HG03045 (cell line): ENCODE data around the gene PPM1F.
"Not testable (repeated sequence)": the region's sequence is repeated elsewhere in the genome, so short reads cannot be mapped to it uniquely, and the experiment has no call there.

Source experiments
- ATAC-seq: cut with Tn5 transposase; IDR thresholded peaks from one replicate; pipeline ENCODE4 v1.9.1; 2021; ENCODE audit warnings: mild to moderate bottlenecking, moderate library complexity; ENCODE audit not compliant: unreplicated experiment

The PPM1F gene

DNA sequence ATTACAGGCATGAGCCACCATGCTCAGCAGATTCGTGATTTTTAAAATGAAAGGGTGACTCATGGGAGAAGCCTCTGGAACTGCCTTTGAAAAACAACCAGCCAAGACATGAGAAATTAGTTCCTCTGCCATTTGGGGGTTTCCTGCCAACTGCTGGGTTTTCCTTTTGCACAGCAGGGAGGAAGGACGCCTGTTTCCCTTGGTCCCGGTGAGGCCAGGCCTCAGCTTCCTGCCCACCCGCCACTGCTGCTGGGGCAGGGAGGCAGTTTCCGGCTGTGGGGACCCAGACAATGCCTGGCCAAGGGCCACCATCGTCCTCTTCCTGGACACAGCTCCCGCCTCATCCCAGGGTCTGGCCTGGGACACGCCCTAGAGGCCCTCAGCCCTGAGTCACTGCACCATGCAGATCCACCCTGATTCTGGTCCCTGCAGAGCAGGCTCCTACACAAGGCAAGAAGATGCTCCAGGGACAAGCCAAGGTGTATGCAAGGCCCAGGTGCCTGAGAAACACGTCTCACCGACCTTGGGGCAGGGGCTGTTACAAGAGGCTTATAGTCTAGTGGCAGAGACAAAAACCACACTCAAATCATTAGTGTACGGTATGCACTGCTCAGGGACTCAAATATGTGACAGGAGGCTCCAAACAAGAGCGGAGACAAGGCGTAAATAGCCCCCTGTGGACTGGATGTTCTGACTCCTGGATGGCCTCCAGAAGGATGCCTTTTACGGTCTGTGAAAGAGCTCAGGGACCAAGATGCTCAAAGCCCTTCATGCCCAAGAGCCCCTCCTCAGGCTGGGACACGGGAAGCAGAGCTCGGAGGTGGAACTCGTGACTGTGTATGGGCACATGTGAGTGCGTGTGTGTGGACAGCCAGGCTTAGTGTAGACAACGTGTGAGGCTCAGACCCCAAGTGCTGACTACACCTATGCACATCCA is 10.0 kb downstream of the PPM1F start:
- ATAC-seq: no peak

DNA sequence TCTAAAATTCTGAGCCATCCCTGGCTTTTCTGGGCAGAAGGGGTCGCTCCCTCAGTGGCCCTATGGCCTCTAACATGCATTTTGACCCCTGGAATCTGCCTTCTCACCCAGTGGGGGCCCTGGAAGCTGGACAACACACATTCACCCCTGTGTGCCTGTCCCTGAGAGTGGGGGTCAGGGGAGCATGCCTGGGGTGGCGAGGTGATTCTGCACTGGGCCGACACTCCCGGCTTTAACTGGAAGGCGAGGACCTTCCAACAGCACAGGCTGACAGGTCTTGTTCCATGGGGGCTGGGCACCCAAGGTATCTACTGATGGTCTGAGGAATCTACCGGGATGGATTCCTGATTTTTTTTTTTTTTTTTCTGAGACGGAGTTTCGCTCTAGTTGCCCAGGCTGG is 10.7 kb downstream of the PPM1F start:
- no peak for ATAC-seq

DNA sequence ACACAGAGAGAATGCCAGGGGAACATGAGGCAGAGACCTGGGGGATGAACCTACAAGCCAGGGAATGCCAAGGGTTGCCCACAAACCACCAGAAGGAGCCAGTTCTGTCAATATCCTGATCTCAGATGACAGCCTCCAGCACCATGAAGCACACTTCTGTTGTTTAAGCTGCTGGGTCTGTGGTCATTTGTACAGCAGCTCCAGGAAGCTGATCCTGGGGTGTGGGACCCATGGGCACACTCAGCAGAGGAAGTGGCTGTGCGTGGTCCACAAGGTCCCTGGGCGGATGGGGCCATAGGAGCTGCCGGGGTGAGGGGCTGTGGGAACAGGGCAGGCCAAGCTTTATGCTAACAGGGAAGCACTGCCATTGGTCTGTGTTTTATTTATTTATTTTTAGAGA is 12.1 kb downstream of the PPM1F start:
- no peak for ATAC-seq

DNA sequence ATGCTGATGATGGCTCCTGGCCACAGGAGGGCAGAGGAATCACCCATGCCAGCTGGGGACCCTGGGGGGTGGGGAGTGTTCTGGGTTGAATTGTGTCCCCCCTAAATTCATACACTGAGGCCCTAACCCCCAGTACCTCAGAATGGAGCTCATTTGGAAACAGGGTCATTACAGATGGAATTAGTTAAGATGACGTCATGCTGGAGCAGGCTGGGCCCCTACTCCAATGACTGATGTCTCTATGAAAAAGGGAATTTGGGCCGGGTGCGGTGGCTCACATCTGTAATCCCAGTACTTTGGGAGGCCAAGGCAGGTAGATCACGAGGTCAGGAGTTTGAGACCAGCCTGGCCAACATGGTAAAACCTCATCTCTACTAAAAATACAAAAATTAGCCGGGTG is 12.7 kb downstream of the PPM1F start:
- not testable (repeated sequence) for ATAC-seq

DNA sequence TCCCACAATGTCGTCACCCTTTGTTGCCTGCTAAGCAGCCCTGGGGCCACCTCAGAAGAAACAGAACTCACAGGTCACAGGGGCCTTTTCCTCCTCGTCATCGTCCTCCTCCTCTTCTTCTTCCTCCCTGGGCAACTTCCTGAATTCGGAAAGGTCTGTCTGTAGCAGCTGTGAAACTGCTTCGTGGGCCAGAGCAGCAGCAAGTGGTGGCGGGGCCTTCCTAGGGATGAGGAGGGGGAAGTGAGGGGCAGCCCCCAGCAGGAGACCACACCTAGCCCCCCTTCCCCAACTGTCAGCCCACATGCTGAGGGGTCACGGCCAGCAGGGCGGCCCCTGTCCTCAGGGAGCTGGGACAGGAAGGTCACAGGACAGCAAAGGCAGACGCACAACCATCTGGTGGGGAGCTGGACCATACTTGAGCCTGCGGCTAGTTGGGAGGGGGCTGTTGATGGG is 13.2 kb downstream of the PPM1F start:
- no peak for ATAC-seq

GRCh38 chr22:21938906-21939305 is 13.7 kb downstream of the PPM1F start:
- no peak for ATAC-seq

- ATAC-seq: peak; percentile 83
These were observed 14.4 kb downstream of the PPM1F start for GRCh38 chr22:21938071-21938822.

GRCh38 chr22:21937821-21938070 is 14.9 kb downstream of the PPM1F start:
- no peak for ATAC-seq

DNA sequence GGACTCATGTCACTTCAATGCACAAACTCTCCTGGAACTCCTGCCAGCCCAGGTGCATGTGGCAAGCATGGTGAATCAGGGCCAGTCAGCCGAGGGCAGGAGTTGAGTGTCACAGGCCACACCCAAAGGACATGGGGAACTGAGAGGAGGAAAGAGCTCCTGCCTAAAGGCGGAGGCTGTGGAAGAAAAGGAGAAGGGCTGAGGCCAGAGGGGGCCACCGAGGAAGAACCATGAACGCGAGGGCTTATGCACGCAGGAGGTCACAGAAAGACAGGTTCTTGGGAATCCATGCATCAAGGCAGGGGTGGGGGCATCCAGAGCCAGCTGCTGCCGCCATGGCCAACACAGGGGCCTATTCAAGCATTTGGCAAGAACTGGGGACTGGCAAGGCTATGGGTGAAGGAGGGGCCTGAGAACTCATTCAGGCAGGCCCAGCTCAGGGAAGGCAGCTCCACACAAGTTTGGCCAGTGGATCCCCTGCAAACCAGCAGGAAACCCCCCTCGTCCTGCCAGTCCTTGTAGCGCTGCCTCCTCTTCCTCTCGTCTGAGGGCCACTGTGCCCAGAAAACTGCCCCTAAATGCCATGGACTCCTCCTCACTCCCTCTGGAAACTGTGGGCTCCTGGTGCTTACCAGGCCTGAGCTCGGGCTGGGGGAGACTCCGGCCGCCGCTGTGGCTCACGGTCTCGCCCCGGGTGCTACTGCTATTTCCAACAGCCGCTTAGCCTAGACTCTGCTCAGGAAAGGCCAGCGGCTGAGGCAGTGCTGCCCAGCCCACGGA is 15.4 kb downstream of the PPM1F start:
- no peak for ATAC-seq

GRCh38 chr22:21936151-21936775 is 16.4 kb downstream of the PPM1F start:
- ATAC-seq: no peak

DNA sequence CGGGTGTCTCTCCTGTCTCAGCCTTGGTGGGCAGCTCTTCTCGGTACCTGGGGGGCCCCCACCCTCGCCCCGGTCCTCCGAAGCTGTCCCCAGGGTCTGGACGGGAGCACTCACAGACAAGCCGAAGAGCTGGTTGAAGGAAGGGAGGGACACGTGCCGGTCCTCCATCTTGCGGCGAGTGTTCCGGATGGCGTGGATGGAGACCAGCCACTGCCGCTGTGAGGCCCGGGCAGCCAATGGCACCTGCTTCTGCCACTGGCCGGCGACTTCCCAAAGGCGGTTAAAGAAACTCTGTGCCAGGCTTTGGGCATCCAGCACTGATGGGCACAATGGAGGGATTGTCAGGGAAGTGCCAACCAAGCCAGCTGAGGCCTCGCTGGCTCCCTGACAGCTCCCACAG is 18.7 kb downstream of the PPM1F start:
- no peak for ATAC-seq

- no peak for ATAC-seq
These were observed 19.2 kb downstream of the PPM1F start for GRCh38 chr22:21933413-21933812.

DNA sequence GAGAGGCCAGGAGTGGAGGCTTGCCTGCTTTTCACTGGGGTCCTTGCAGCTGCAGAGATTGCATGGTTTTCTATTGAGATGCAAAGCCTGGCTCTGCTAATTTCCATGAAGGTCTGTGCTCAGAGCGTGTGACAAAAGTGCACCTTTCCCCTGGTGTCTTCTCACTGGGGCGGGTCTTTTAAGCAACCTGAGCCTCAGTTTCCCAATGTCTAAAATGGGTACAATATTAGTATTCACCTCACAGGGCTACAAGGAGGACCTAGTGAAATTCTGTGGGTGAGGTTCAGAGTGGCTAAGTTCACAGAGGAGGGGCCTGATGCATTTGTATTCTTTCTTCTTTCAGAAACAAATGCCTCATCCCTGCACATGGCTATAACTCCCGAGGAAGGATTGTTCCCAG is 20.3 kb downstream of the PPM1F start:
- no peak for ATAC-seq

DNA sequence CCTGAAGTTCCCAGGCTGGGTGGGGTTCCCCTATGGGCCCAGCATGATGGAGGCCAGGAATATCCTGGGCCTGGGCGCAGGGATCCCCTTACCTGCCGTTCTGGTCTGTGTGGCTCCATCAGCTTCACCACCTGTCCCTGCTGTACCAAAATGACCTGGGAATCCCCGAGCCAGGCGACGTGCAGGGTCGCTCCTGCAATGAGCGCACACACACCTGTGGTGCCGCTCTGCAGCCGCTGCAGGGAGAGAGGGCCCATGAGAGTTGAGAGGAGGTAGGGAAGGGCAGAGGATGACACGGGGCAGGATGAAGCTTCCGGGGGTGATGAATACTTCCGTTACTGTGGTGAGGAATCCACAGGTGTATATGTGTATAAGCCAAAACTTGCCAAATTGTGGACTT is 21.6 kb downstream of the PPM1F start:
- no peak for ATAC-seq

DNA sequence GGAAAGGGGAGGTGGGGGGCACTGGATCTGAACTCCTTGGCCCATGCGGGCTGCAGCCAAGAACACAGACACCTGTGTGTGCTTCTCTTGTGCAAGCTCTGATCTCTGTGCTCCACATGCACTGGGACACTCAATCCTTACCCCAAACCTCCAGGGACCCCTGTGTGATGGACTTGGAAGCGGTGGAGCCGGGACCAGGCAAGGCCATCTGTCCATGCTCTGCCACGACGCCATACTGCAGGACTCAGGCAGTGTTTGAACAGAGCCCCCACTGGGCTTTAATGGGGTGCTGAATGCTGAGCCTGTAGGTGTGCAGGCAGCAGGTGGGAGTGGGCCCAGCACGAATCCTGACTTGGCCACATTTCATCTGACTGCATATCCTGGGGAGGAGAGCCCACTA is 23.4 kb downstream of the PPM1F start:
- ATAC-seq: no peak

GRCh38 chr22:21928048-21928447 is 24.6 kb downstream of the PPM1F start:
- ATAC-seq: no peak

DNA sequence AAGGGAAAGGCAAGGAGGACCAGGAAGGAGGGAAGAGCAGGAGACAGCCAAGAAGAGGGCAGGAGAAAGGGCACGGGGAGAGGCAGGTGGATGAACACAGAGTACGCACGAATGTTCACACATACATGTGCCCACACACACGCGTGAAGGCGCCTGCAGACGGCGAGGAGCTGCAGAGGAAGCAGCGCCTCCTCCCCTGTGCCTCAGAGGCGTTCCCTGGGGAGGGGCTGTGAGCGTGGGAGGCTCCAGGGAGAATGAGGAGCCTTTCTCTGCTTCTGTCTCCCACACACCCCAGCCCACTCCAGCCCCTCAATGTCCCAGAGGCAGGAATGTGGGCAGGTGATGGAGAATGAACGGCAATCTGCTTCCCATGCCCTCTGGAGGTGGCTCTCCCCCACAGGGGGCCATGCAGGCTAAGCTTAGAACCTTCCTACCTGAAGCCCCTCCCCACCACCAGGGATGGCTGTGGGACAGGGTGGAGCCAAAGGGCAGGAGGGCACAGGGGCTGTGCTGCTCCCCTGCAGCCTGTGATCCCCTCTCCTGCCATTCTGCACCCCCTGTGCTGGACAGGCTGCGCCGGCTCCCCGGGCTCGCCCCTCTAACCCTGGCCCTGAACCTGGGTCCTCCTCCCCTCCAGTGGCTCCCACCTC is 25.3 kb downstream of the PPM1F start:
- no peak for ATAC-seq

- no peak for ATAC-seq
These were observed 25.9 kb downstream of the PPM1F start for GRCh38 chr22:21926728-21927127.

DNA sequence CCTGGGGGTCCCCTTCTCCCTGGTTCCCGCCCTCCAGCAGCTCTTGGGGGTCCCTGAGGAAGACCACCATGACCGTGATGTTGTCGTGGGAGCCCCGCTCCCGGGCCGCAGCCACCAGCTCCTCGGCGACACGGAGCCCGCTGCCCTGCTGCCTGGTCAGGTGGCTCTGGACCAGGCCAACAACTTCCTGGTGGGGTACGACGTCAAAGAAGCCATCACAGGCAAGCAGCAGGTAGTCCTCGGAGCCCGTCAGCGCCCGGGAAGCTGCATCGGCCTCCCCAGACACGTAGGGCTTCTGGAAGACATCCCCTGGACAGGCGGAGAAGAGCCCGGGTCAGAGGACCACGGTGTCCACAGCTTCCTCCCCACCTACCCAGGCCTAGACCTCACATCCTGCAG is 29.5 kb downstream of the PPM1F start:
- ATAC-seq: no peak

- ATAC-seq: no peak
These were observed 30.1 kb downstream of the PPM1F start for GRCh38 chr22:21922370-21923162.
